Measurements from ENCODE around the gene PTPRD. TPM values are rescaled to one million over a fixed set of nuclear protein-coding genes. Genes with fewer than 3 reads are reported as not detected.

The PTPRD gene
- total and polyA plus RNA-seq, 2 experiments from 2014 or later, result 11.5 to 58.0 TPM

- Histone ChIP-seq H3K4me2 (no peak overlapping the region), H4K20me1 (replicated peaks; ENCODE audit: insufficient read depth) (no peaks in the 10 kb centered on the region), H3F3A (replicated peaks; ENCODE audit: low read depth) (no peaks in the 10 kb centered on the region), H3K79me2 (replicated peaks; ENCODE audit: insufficient read depth) (no peaks in the 10 kb centered on the region), H3K9me2 (ENCODE audit: insufficient read depth) (no peaks in the 10 kb centered on the region), H2AFZ (no peak overlapping the region), H3K4me1 (ENCODE audit: insufficient read depth) (no peaks in the 10 kb centered on the region), H3K27ac (ENCODE audit: low read depth) (no peak overlapping the region), H3K4me3 (no peak overlapping the region), H3K27me3 (ENCODE audit: insufficient read depth) (no peaks in the 10 kb centered on the region), H3K36me3 (ENCODE audit: insufficient read depth) (no peaks in the 10 kb centered on the region)
- 0 out of 2 replicates have a peak overlapping the region, but pooled peaks have one; percentile 20 for H3K27ac Mint-ChIP-seq
- no peaks in the 10 kb centered on the region; the same call in 2 of the 3 replicates for H3K36me3 Mint-ChIP-seq (ENCODE audit: low read depth)
- no peak; the same call in 2 of the 3 replicates for ATAC-seq
- no peak overlapping the region for H3K4me3 Mint-ChIP-seq
- no peak for DNase-seq (ENCODE audit: low spot score)
- TF ChIP-seq CTCF (conservative IDR thresholded peaks at IDR 0.05; ENCODE audit: low read depth in 2 of 2) (no peak), STAT1 (IDR thresholded peaks at IDR 0.05; ENCODE audit: unreplicated experiment) (no peak), REST (IDR thresholded peaks at IDR 0.05; ENCODE audit: unreplicated experiment) (no peak), NANOG (IDR thresholded peaks at IDR 0.05; ENCODE audit: borderline replicate concordance) (no peak), JUNB (IDR thresholded peaks at IDR 0.05; ENCODE audit: unreplicated experiment) (no peak), ZNF462 (CRISPR knock-in tag; IDR thresholded peaks at IDR 0.05) (no peak), ZNF331 (CRISPR knock-in tag; IDR thresholded peaks at IDR 0.05; ENCODE audit: low read depth) (no peak), ETS1 (IDR thresholded peaks at IDR 0.05) (no peak), ZNF114 (CRISPR knock-in tag; IDR thresholded peaks at IDR 0.05) (no peak), EZH2phosphoT487 (IDR thresholded peaks at IDR 0.05; ENCODE audit: unreplicated experiment) (no peak), POLR2AphosphoS5 (IDR thresholded peaks at IDR 0.05; ENCODE audit: low read depth) (no peak), CREB1 (CRISPR knock-in tag; IDR thresholded peaks at IDR 0.05; ENCODE audit: low read depth) (no peak), EZH2 (IDR thresholded peaks at IDR 0.05; ENCODE audit: low read depth, unreplicated experiment) (no peak)
- H3K27me3 Mint-ChIP-seq (ENCODE audit: insufficient read depth, low read depth, poor library complexity), result peaks cover 2% of the 10 kb centered on the region
- H3K4me1 Mint-ChIP-seq, result no peaks in the 10 kb centered on the region
- H3K9me3 Mint-ChIP-seq, result no peaks in the 10 kb centered on the region
Observed at GRCh38 chr9:9615086-9615485, 997.7 kb downstream of the PTPRD start.
